ENCODE measurements around the gene RABGAP1L. TPM values are rescaled to one million over a fixed set of nuclear protein-coding genes. Genes with fewer than 3 reads are reported as not detected.

The RABGAP1L gene
- total and polyA plus RNA-seq, 10 of the 15 experiments (the other 5 are each of a cell fraction or from before 2014, with no cell fraction given) = 5.8 to 194 (median 113) TPM

- TF ChIP-seq ZNF592 (IDR thresholded peaks at IDR 0.05) (no peak), MEF2A (IDR thresholded peaks at IDR 0.05; ENCODE audit: insufficient read depth, low read depth, low read length) (0 out of 2 replicates have a peak, but pooled peaks have one; percentile 63), IKZF1 (conservative IDR thresholded peaks at IDR 0.05) (peak; percentile 80), MYC (IDR thresholded peaks at IDR 0.05; ENCODE audit: insufficient read depth, insufficient read length, insufficient replicate concordance, low read length, severe bottlenecking) (peak; percentile 53), TCF7 (IDR thresholded peaks at IDR 0.05; ENCODE audit: borderline replicate concordance) (peak; percentile 83; the same call in 1 of the 2 replicates), GATAD2B (conservative IDR thresholded peaks at IDR 0.05; ENCODE audit: low read depth) (peak; percentile 65; the same call in 1 of the 2 replicates), POU2F2 (IDR thresholded peaks at IDR 0.05; ENCODE audit: borderline replicate concordance, low read depth, low read length) (peak; percentile 84; the same call in 2 of the 3 replicates), BHLHE40 (IDR thresholded peaks at IDR 0.05; ENCODE audit: borderline replicate concordance in 1 of 2, low read depth in 2 of 2, low read length in 1 of 2) (peak in 1 of 2 experiments; percentile 51; a peak in 2 of 4 replicates), HDAC2 (IDR thresholded peaks at IDR 0.05) (no peak), ATF7 (IDR thresholded peaks at IDR 0.05; ENCODE audit: low read depth) (peak; percentile 60), YBX1 (IDR thresholded peaks at IDR 0.05) (no peak), NRF1 (conservative IDR thresholded peaks at IDR 0.05; ENCODE audit: low read depth, low read length) (no peak), SRF (IDR thresholded peaks at IDR 0.05; ENCODE audit: low read depth in 2 of 2, low read length in 2 of 2) (0 out of 4 replicates have a peak, but pooled peaks of 1 of the 2 experiments have one; percentile 57), CREB1 (IDR thresholded peaks at IDR 0.05; ENCODE audit: low read depth) (peak; percentile 95), TCF3 (IDR thresholded peaks at IDR 0.05; ENCODE audit: borderline replicate concordance, insufficient read depth, low read depth, low read length) (no peak)
- TF ChIP-seq, protein P1, sequence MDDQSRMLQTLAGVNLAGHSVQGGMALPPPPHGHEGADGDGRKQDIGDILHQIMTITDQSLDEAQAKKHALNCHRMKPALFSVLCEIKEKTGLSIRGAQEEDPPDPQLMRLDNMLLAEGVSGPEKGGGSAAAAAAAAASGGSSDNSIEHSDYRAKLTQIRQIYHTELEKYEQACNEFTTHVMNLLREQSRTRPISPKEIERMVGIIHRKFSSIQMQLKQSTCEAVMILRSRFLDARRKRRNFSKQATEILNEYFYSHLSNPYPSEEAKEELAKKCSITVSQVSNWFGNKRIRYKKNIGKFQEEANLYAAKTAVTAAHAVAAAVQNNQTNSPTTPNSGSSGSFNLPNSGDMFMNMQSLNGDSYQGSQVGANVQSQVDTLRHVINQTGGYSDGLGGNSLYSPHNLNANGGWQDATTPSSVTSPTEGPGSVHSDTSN (IDR thresholded peaks at IDR 0.05; ENCODE audit: insufficient replicate concordance, low read depth, low read length) = no peak
- TF ChIP-seq, protein P2, sequence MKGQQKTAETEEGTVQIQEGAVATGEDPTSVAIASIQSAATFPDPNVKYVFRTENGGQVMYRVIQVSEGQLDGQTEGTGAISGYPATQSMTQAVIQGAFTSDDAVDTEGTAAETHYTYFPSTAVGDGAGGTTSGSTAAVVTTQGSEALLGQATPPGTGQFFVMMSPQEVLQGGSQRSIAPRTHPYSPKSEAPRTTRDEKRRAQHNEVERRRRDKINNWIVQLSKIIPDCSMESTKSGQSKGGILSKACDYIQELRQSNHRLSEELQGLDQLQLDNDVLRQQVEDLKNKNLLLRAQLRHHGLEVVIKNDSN (IDR thresholded peaks at IDR 0.05; ENCODE audit: borderline replicate concordance, extremely low read length, insufficient read depth, low read depth, low read length) = no peak
- TF ChIP-seq, protein P3, sequence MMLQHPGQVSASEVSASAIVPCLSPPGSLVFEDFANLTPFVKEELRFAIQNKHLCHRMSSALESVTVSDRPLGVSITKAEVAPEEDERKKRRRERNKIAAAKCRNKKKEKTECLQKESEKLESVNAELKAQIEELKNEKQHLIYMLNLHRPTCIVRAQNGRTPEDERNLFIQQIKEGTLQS (IDR thresholded peaks at IDR 0.05; ENCODE audit: borderline replicate concordance, extremely low read depth, low read depth, low read length) = 0 out of 2 replicates have a peak, but pooled peaks have one; percentile 2
Observed at GRCh38 chr1:175023043-175023921, 864.0 kb downstream of the RABGAP1L start, which contains the start of gene MRPS14 (continued).

All from GM12878 (cell line).